ENCODE results near the gene LSM14B. TPM values are rescaled to one million over a fixed set of nuclear protein-coding genes. Genes with fewer than 3 reads are reported as not detected.

Gene LSM14B
- total and polyA plus RNA-seq, 3 donors from 2014 or later, result 91.0 to 137 (median 116) TPM

GRCh38 chr20:62171245-62171644 is 49.0 kb downstream of the LSM14B start:
- H3K27me3 ChIP-seq, result no peaks in the 10 kb centered on the region
- H3K27ac ChIP-seq, result no peak overlapping the region
- no peaks in the 10 kb centered on the region for H3K4me1 ChIP-seq
- 77 to 97% methylated on average over 8 of the region's 8 CpGs for WGBS, 2 donors
- intact Hi-C loops (cut with DNase I; ENCODE audit: low total_unique reads), result no loop called here
- H3K36me3 ChIP-seq (ENCODE audit: low read depth, missing control alignments), result no peaks in the 10 kb centered on the region
- no peak for DNase-seq
- TF ChIP-seq POLR2A (IDR thresholded peaks at IDR 0.05) (no peak), CTCF (IDR thresholded peaks at IDR 0.05) (no peak)
- H3K4me3 ChIP-seq, result no peak overlapping the region
- no peaks in the 10 kb centered on the region for H3K9me3 ChIP-seq

- TF ChIP-seq POLR2A (IDR thresholded peaks at IDR 0.05) (no peak), CTCF (IDR thresholded peaks at IDR 0.05) (no peak)
- H3K36me3 ChIP-seq (ENCODE audit: low read depth, missing control alignments), result no peaks in the 10 kb centered on the region
- H3K9me3 ChIP-seq, result no peaks in the 10 kb centered on the region
- H3K4me1 ChIP-seq, result no peaks in the 10 kb centered on the region
- H3K27me3 ChIP-seq, result no peaks in the 10 kb centered on the region
- no peak overlapping the region for H3K4me3 ChIP-seq
- no peak for DNase-seq
- no peak overlapping the region for H3K27ac ChIP-seq
- WGBS, 2 donors, result 95% methylated on average over 11 to 18 of the region's 18 CpGs
- intact Hi-C loops (cut with DNase I; ENCODE audit: low total_unique reads), result no loop called here
These were observed 50.4 kb downstream of the LSM14B start for GRCh38 chr20:62172666-62173065.

GRCh38 chr20:62174021-62174804 is 51.9 kb downstream of the LSM14B start:
- H3K36me3 ChIP-seq (ENCODE audit: low read depth, missing control alignments), result no peaks in the 10 kb centered on the region

GRCh38 chr20:62174870-62175624 is 52.8 kb downstream of the LSM14B start:
- Histone ChIP-seq H3K4me1 (no peaks in the 10 kb centered on the region), H3K36me3 (ENCODE audit: low read depth, missing control alignments) (no peaks in the 10 kb centered on the region), H3K27ac (no peak overlapping the region), H3K27me3 (no peaks in the 10 kb centered on the region), H3K9me3 (no peaks in the 10 kb centered on the region), H3K4me3 (no peak overlapping the region)
- 88 to 94% methylated on average over 25 to 26 of the region's 26 CpGs for WGBS, 2 donors
- intact Hi-C loops (cut with DNase I; ENCODE audit: low total_unique reads), result no loop called here
- DNase-seq, result no peak
- TF ChIP-seq POLR2A (IDR thresholded peaks at IDR 0.05) (no peak), CTCF (IDR thresholded peaks at IDR 0.05) (no peak)

More at GRCh38 chr20:62174021-62174804, 51.9 kb downstream of the LSM14B start:
- H3K4me1 ChIP-seq, result no peaks in the 10 kb centered on the region
- intact Hi-C loops (cut with DNase I; ENCODE audit: low total_unique reads), result no loop called here
- no peak overlapping the region for H3K27ac ChIP-seq
- DNase-seq, result no peak
- H3K9me3 ChIP-seq, result no peaks in the 10 kb centered on the region
- H3K27me3 ChIP-seq, result no peaks in the 10 kb centered on the region
- H3K4me3 ChIP-seq, result no peak overlapping the region
- TF ChIP-seq POLR2A (IDR thresholded peaks at IDR 0.05) (no peak), CTCF (IDR thresholded peaks at IDR 0.05) (no peak)
- WGBS, 2 donors, result 92 to 93% methylated on average over 28 of the region's 28 CpGs

Data from testis (tissue), 3 donors.